GM18507 (cell line): Measurements from ENCODE around the gene QPCT.
"Not testable (repeated sequence)": the region's sequence is repeated elsewhere in the genome, so short reads cannot be mapped to it uniquely, and the experiment has no call there.

ENCODE experiments used
- DNase-seq: peaks from one replicate; pipeline ENCODE4 v3.0.0; 2011; ENCODE audit warnings: low read depth; ENCODE audit not compliant: insufficient read length; ENCODE audit errors: extremely low spot score
- FAIRE-seq: peaks from 2 replicates; lab custom pipeline; 2011; peaks lifted over from hg19 to GRCh38; lab: Jason Lieb, UNC

Gene QPCT

DNA sequence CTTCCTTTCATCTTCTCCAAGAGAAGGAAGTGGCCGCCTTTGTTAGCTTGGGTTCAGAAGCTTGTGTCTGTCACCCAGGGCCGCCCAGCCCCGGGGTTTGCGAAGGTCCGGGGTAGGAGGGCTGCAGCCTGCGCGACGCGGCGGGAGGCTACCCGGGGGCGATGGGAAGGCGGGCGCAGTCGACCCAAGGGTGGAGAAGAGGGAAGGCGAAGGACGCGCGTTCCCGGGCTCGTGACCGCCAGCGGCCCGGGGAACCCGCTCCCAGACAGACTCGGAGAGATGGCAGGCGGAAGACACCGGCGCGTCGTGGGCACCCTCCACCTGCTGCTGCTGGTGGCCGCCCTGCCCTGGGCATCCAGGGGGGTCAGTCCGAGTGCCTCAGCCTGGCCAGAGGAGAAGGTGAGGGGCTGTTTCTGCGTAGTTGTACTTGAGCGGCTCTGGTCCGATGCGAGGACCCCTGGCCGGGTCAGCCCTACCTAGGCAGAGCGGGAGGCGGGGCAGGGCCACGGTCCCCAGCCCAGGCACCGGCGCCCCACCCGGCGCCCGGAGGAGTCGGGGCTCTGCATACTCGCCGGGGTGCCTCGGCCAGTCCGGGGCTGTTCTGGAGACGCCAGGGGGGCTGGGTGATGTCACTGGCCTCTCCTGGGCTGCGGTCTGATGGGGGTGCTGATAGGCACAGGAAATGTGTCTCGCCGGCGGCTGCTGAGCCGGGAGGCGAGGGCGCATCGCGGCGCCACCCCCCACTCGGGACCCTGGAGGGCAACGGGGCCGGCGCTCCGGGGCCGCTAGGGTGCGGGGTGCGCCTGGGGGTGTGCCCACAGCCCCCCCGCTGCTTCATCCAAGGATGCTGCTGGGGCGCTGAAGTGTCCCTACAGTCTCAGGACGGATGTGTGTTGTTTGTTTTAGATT lies at the start of gene QPCT:
TSS of gene QPCT (plus strand) at position 178 of the 909 bp plus-strand sequence. CDS start at position 280, 102 bp downstream.
- peak; percentile 20 for DNase-seq
- no peak for FAIRE-seq

DNA sequence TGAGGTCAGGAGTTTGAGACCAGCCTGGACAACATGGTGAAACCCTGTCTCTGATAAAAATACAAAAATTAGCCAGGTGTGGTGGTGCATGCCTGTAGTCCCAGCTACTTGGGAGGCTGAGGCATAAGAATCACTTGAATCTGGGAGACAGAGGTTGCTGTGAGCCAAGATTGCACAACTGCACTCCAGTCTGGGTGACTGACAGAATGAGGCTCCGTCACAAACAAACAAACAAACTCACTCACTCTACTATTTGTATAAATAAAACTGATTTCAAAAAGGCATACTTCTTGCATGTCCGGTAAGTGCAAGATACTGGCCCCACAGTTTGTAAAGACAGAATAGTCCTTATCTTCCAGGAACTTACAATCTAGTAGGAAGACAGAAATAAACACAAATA lies 49.6 kb upstream of the QPCT start:
- DNase-seq, FAIRE-seq: not testable (repeated sequence)

DNA sequence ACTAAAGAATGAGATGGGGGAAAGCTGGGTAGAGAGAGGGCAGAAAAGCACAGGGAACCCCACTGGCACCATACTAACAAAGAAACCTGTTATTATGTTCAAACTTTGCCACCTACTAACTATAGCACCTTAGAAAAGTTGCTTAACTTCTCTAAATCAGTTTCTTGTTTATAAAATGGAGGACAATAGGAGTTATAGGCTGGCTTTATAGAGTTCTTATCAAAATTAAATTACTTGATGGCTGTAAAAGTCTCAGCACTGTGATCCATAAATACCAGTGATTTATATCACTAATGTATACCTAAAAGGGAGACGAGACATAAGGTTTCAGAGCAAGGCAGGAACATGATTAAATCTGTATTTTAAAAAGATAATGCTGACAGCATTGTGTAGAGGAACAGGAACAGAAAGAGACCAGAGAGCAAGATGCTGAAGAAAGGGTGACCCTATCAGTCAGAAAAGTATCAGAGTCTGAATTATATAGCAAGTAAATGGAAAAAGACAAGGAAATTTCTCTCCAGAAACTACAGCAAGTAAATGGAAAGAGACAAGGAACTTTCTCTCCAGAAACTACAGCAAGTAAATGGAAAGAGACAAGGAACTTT lies 48.9 kb upstream of the QPCT start:
- no peak for FAIRE-seq
- no peak for DNase-seq

DNA sequence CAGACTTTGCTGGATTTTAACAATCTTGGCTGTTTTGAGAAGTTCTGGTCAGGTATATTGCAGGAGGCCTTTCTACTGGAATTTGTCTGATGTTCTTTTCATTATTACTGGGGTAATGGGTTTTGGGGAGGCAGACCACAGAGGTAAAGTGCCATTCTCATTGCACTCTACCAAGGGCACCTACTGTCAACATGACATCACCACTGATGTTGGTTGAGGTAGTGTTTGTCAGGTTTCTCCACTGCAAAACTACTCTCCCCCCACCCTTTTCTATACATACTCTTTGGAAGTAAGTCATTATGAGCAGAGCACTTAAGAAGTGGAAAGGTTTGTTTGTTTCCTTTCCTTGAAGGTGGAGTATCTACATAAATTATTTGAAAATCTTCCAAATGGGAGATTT lies 46.8 kb upstream of the QPCT start:
- FAIRE-seq (no peak), DNase-seq (no peak)

- no peak for DNase-seq
- FAIRE-seq = no peak
Observed at GRCh38 chr2:37300146-37300545, 44.3 kb upstream of the QPCT start.

DNA sequence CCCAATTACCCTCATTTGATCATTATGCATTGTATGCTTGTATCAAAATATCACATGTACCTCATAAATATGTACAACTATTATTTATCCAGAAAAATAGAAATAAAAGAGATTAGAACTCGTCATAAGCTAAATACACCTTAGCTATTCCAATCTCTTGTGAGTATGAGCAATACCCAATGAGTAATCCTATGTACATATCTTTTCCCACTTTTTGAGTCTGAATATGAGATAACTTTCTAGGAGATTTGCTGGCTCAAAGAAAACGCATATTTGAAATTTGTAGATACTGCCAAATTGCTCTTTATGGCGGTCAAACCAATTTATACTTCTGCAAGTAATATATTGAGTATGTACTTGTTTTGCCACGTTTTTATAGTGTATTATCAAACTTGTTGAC lies 43.9 kb upstream of the QPCT start:
- FAIRE-seq (no peak), DNase-seq (no peak)

DNA sequence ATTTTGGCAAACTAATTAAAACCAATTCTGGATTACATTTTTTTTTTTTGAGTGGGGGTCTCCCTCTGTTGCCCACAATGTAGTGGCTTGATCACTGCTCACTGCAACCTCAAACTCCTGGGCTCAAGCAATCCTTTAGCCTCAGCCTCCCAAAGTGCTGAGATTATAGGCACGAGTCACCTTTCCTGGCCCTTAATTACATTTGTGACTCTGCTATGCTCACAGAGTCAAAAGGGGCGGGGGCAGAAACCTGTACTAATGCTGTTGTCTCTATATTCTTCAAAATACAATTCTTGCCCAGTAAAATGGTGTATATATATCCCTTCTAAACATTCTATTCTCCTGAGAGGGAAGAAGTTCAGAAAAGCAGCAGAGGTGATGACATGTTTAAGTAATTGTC lies 43.0 kb upstream of the QPCT start:
- FAIRE-seq (no peak), DNase-seq (no peak)

DNA sequence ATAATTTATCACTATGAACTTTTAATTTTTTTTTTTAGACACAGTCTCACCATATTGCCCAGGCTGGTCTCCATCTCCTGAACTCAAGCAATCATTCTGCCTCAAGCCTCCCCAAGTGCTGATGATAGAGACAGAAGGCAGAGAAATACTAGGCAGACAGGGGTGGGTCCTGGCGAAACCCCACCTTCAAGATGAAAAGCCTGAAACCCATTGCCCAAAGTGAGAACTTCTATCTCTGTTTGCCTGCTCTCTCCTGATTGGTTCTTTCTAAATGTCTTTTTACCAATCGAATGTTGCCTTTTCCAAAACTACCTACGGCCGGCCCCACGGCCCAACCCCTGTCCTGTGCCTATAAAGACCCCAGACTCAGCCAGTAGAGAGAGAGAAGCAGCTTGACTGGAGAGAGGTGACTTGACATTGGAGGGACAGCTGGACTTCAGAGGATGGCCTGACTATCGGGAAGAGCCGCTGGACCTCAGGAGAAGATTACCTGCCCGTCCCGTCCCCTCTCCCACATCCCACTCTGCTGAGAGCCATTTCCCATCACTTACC lies 41.7 kb upstream of the QPCT start:
- FAIRE-seq (no peak), DNase-seq (no peak)

DNA sequence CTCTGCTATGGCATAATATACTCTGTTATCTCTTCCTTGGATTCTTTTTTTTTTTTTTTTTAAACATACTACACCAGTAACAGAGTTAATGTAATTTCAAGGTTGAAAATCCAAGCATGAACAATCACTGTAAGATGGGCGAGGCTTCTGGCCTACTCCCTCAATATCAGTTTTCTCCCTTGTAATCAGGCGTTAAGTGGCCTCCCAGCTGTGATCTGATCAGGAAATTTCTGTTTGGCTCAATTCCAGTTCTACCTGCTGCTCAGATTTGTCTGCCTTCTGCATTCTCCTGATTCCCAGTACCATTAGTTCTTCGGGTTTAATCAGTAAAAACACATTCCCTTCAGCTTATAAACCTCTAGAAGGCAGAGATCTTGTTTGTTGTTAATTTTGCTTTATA lies 38.4 kb upstream of the QPCT start:
- FAIRE-seq (no peak), DNase-seq (no peak)

DNA sequence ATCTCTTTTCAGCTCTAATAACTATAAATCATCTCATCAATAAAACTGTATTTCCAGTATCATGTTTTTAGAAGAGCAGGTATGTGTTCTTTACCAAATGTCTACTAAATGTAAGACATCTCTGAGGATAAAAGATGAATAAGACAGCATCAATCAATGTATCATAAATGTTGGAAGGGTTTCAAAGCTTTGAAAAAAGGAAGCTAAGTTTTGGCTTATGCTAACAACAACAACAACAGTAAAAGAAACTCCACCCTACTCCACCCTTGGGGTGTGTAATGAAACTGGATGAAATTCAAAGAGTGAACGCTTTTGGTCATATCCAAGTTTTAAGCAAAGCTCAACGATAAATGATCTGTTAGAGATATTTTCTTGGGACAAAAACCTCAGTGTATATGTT lies 36.9 kb upstream of the QPCT start:
- DNase-seq (no peak), FAIRE-seq (no peak)

GRCh38 chr2:37315364-37315763 lies 29.1 kb upstream of the QPCT start:
- no peak for FAIRE-seq
- no peak for DNase-seq

DNA sequence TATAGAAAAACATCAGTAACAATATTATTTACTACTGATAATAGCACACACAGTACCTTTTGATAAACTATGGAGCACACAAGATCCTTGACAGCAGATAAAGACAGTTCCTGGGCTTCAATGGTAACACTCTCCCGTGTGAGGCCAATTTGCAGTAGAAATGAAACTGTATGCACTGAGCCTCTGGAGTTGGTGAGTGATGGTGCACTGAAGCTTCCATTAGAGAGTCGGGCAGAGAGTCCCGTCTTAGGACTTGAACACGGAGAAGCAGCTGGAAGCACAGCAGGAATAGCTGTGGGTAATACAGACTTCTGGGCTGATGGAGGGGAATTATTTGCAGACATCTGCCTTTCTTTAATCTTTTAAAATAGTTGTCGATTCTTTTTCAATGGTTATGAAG lies 28.2 kb upstream of the QPCT start:
- DNase-seq (no peak), FAIRE-seq (no peak)

GRCh38 chr2:37317746-37318145 lies 26.7 kb upstream of the QPCT start:
- DNase-seq (no peak), FAIRE-seq (no peak)

- peak; percentile 79 for FAIRE-seq
- no peak for DNase-seq
Observed at GRCh38 chr2:37318401-37318800, 26.0 kb upstream of the QPCT start.

- DNase-seq (no peak), FAIRE-seq (no peak)
Observed at GRCh38 chr2:37319754-37320609, 24.4 kb upstream of the QPCT start.

- FAIRE-seq (no peak), DNase-seq (no peak)
Observed at GRCh38 chr2:37321029-37321682, 23.3 kb upstream of the QPCT start.

DNA sequence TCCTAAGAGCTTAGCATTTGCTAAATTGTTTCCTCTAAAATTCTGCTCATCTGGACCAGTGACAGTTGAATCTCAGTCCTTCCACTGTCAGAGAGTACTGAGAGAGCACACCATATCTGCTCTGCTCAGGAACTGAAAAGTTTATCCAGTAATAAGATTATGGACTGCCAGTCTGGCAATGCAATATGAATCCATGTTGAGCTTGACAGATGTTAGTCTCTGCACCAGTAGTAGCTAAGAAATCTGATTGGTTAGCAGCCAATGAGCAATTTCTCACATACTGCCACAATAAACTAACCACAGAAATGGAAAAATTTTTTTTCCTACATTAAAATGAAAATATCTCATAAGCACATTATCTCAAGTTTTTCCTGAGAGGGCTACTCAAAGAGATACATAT lies 22.1 kb upstream of the QPCT start:
- no peak for DNase-seq
- no peak for FAIRE-seq

DNA sequence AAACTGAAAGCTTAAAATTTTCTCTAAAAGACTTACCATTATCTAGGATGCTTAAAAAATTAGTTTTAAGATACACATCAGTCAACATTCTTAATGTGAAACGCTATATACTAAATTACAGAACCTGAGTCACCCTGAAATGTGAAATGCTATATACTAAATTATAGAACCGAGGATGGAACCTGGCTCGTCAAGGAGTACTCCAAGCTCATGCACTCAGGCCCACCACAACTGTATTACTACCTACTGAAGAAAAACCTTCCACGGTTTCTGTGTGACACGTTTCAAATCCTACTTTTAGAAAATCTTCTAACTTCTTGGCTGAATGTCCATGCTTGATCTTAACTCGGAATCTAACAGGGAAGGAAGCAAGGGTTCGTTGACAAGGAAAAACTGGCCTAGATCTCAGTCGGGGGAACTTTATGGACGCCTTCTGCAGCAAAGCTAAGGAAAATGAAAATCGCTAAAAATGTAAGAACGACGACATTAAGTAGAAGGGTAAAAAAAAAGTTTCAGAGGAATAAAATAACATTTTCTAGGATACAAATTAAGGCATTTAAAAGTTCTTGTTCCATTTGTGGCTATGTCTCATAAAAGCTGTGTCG lies 21.2 kb upstream of the QPCT start:
- DNase-seq (no peak), FAIRE-seq (no peak)
